Upper lobe of left lung (tissue), 6 donors: ENCODE data around the gene SMYD3. TPM values are rescaled to one million over a fixed set of nuclear protein-coding genes. Genes with fewer than 3 reads are reported as not detected.

Source experiments
- ATAC-seq, 2 donors: fragments of 200-7000 bp; cut with Tn5 transposase; one replicate each; pipeline ENCODE4 v1.9.1; 2022; ENCODE audit warnings: mild to moderate bottlenecking in 2 of 2, moderate library complexity in 2 of 2; ENCODE audit not compliant: low FRiP score in 2 of 2
- DNase-seq, 2 donors: peaks; one replicate each; pipeline ENCODE4 v3.0.0-alpha.2; 2019 to 2020
- H3K27ac ChIP-seq, 4 donors: fragments of 200-600 bp; sonication (generic); one replicate each; pipeline ENCODE4 v1.5.1; 2016 to 2019
- H3K27me3 ChIP-seq, 4 donors: fragments of 200-600 bp; sonication (generic); one replicate each; pipeline ENCODE4 v1.5.1; 2017 to 2019
- H3K36me3 ChIP-seq, 4 donors: fragments of 200-600 bp; sonication (generic); one replicate each; pipeline ENCODE4 v1.5.1; 2016 to 2019
- H3K4me1 ChIP-seq, 4 donors: fragments of 200-600 bp; sonication (generic); one replicate each; pipeline ENCODE4 v1.5.1; 2018 to 2019
- H3K4me3 ChIP-seq, 4 donors: fragments of 200-600 bp; sonication (generic); one replicate each; pipeline ENCODE4 v1.5.1; 2017 to 2019; ENCODE audit warnings: mild to moderate bottlenecking in 2 of 4, moderate library complexity in 1 of 4
- H3K9me3 ChIP-seq, 4 donors: fragments of 200-600 bp; sonication (generic); one replicate each; pipeline ENCODE4 v1.5.1; 2018 to 2019
- EP300 ChIP-seq, 4 donors: sonication (generic); formaldehyde crosslinking; IDR thresholded peaks; one replicate each; pipeline ENCODE4 v1.5.1; 2017; ENCODE audit warnings: antibody characterized with exemption in 4 of 4, control low read depth in 2 of 4
- POLR2A ChIP-seq, 4 donors: fragments of 450-650 bp; IDR thresholded peaks; one replicate each; pipeline ENCODE4 v1.5.1; 2016 to 2017; ENCODE audit warnings: antibody characterized with exemption in 4 of 4, mild to moderate bottlenecking in 2 of 4
- POLR2AphosphoS5 ChIP-seq, 2 donors: sonication (generic); formaldehyde crosslinking; IDR thresholded peaks; one replicate each; pipeline ENCODE4 v1.5.1; 2017; ENCODE audit warnings: antibody characterized with exemption in 2 of 2
- WGBS, 2 donors: methylation state at CpG; one replicate each; pipeline ENCODE4 v1.1.5; 2017 to 2018; 5-methylcytosine and 5-hydroxymethylcytosine counted together
- total RNA-seq, 6 donors: library from RNA; depleted of rRNA in 4 of 6; stranded (reverse); fragments of >200 nt in 4 of 6; gene quantifications; one replicate each; pipeline versions ENCODE4 v1.1.0 to v1.2.1, GENCODE V29; 2016 to 2021
- TF ChIP-seq, protein P1 (sequence below), 6 experiments: fragments of 450-650 bp in 4 of 6; fragments of 200-600 bp in 2 of 6; sonication (generic) in 2 of 6; IDR thresholded peaks; one replicate each; pipeline ENCODE4 v1.5.1; 2016 to 2019; ENCODE audit warnings: antibody characterized with exemption in 6 of 6
- donor health status: DM: no; HTN: no; CAD: no; lungs with moderate emphysema.
- donor health status: DM: no; HTN: yes; CAD: no; lungs with severe emphysema.

The SMYD3 gene
- total RNA-seq, 6 donors from 2014 or later = 22.7 to 109 (median 34.0) TPM

DNA sequence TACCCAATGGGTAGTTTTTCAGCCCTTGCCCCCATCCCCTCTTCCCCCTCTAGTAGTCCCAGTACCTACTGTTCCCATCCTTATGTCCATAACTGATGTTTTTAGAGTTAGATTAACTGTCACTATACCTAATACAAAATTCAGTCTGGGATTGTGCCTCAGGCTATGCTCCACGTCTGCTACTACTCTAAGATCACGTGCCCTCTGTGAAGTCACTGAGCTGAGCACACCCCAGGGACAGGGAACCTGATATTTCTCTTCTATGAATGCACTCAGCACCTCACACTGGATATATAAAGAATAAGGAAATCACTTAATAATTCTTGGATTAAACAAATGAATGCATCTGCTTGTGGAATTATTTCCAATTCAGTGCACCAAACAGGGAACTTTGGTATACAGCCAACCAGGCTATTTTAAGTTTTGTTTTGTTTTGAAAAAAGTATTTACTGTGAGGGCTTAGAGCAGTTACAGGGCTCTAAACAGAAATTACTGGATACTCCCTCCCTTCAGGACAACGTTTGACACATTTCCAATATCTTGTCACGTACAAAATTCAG lies 307.9 kb downstream of the SMYD3 start:
- Histone ChIP-seq H3K4me3 (no peak overlapping the region), H3K9me3 (no peaks in the 10 kb centered on the region), H3K27me3 (no peaks in the 10 kb centered on the region), H3K4me1 (no peaks in the 10 kb centered on the region), H3K27ac (no peak overlapping the region), H3K36me3 (no peaks in the 10 kb centered on the region)
- TF ChIP-seq EP300 (IDR thresholded peaks at IDR 0.05) (no peak), POLR2AphosphoS5 (IDR thresholded peaks at IDR 0.05) (no peak), POLR2A (IDR thresholded peaks at IDR 0.05) (no peak)
- TF ChIP-seq, protein P1, sequence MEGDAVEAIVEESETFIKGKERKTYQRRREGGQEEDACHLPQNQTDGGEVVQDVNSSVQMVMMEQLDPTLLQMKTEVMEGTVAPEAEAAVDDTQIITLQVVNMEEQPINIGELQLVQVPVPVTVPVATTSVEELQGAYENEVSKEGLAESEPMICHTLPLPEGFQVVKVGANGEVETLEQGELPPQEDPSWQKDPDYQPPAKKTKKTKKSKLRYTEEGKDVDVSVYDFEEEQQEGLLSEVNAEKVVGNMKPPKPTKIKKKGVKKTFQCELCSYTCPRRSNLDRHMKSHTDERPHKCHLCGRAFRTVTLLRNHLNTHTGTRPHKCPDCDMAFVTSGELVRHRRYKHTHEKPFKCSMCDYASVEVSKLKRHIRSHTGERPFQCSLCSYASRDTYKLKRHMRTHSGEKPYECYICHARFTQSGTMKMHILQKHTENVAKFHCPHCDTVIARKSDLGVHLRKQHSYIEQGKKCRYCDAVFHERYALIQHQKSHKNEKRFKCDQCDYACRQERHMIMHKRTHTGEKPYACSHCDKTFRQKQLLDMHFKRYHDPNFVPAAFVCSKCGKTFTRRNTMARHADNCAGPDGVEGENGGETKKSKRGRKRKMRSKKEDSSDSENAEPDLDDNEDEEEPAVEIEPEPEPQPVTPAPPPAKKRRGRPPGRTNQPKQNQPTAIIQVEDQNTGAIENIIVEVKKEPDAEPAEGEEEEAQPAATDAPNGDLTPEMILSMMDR (IDR thresholded peaks at IDR 0.05) = no peak
- no peak for ATAC-seq
- no peak for DNase-seq
- WGBS, 2 donors = 69 to 82% methylated on average over 4 of the region's 4 CpGs

DNA sequence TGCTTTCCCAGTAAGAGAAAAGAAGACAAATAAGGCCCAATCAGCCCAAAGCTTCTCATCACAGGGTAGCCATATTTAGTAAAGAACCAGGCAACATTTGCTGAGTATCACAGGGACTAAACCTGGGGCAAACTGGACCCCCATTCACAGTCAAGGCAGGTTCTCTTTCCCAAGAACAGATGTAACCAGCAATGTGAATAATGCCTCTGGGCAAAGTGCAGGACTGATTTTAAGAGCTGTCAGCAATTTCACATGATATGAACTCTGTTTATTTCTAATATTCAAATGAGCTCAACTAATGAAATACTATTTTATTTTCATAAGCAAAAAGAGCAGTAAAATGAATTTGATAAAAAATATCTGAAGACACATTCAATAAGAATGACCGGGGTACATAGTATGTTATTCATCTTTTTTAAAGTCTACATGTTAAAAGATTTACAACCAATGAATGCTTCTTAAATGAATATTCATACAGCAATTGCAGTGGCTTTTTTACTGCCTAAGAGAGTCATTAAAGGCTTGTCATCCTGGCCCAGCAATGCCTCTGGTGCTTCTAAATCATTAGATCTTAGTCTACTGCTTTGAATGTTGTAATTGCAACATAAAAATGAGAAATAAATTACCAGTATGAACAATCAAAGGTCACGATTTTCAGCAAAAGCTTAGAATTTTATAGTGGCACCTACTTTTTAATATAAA lies 308.8 kb downstream of the SMYD3 start:
- DNase-seq = no peak
- no peaks in the 10 kb centered on the region for H3K9me3 ChIP-seq
- no peaks in the 10 kb centered on the region for H3K4me1 ChIP-seq
- no peak overlapping the region for H3K27ac ChIP-seq
- H3K4me3 ChIP-seq = no peak overlapping the region
- no peak for TF ChIP-seq POLR2A (IDR thresholded peaks at IDR 0.05)
- TF ChIP-seq, protein P1 (IDR thresholded peaks at IDR 0.05) = no peak
- TF ChIP-seq EP300 (IDR thresholded peaks at IDR 0.05) = no peak
- TF ChIP-seq POLR2AphosphoS5 (IDR thresholded peaks at IDR 0.05) = no peak
- WGBS, 2 donors = 87 to 90% methylated on average over 2 of the region's 2 CpGs
- no peaks in the 10 kb centered on the region for H3K27me3 ChIP-seq
- ATAC-seq = no peak
- no peaks in the 10 kb centered on the region for H3K36me3 ChIP-seq

DNA sequence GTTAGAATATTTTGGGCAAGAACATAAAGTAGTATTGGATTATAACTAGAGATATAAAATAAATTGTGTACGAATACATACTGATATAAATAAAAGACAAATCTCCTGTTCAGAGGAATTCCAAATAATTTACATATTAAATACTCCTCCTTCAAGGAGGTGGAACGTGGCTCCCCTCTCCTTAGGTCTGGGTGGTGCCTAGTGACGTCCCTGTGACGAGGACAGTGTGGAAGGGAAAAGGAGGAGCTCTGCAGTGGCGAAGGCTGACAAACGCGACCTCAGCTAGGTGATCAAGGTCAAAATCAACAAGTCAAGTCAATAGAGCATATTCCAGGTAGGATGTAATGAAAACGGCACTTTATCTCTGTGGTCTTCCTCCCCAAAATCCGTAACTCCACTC lies 310.0 kb downstream of the SMYD3 start:
- H3K4me1 ChIP-seq = no peaks in the 10 kb centered on the region
- no peak overlapping the region for H3K4me3 ChIP-seq
- H3K27me3 ChIP-seq = no peaks in the 10 kb centered on the region
- ATAC-seq (no peak), DNase-seq (no peak)
- WGBS, 2 donors = 91 to 92% methylated on average over 9 of the region's 9 CpGs
- no peak overlapping the region for H3K27ac ChIP-seq
- TF ChIP-seq, protein P1 (IDR thresholded peaks at IDR 0.05) = no peak
- TF ChIP-seq POLR2AphosphoS5 (IDR thresholded peaks at IDR 0.05) (no peak), EP300 (IDR thresholded peaks at IDR 0.05) (no peak), POLR2A (IDR thresholded peaks at IDR 0.05) (no peak)
- H3K36me3 ChIP-seq = no peaks in the 10 kb centered on the region
- H3K9me3 ChIP-seq = no peaks in the 10 kb centered on the region

DNA sequence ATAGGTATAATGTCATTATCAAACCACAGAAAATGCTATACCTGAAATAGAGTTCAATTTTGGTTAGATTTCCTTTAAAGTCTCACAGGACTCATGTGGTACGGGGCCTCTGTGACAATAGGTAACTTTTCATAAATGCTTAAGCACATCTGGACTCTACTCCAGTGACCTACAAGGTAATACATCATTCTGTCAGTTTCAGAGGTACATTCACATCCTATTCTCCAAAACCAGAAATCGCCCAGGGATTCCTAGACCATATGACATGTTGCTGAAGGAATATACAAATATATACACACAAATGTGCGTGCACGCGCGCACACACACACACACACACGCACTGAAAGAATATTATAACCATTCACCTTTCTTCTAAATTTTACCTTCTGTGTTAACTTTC lies 311.8 kb downstream of the SMYD3 start:
- H3K27me3 ChIP-seq = no peaks in the 10 kb centered on the region
- no peaks in the 10 kb centered on the region for H3K9me3 ChIP-seq
- 83 to 89% methylated on average over 7 of the region's 7 CpGs for WGBS, 2 donors
- H3K36me3 ChIP-seq = no peaks in the 10 kb centered on the region
- no peaks in the 10 kb centered on the region for H3K4me1 ChIP-seq
- ATAC-seq (no peak), DNase-seq (no peak)
- no peak overlapping the region for H3K4me3 ChIP-seq
- TF ChIP-seq POLR2A (IDR thresholded peaks at IDR 0.05) = no peak
- TF ChIP-seq POLR2AphosphoS5 (IDR thresholded peaks at IDR 0.05) = no peak
- TF ChIP-seq, protein P1 (IDR thresholded peaks at IDR 0.05) = no peak
- TF ChIP-seq EP300 (IDR thresholded peaks at IDR 0.05) = no peak
- no peak overlapping the region for H3K27ac ChIP-seq

DNA sequence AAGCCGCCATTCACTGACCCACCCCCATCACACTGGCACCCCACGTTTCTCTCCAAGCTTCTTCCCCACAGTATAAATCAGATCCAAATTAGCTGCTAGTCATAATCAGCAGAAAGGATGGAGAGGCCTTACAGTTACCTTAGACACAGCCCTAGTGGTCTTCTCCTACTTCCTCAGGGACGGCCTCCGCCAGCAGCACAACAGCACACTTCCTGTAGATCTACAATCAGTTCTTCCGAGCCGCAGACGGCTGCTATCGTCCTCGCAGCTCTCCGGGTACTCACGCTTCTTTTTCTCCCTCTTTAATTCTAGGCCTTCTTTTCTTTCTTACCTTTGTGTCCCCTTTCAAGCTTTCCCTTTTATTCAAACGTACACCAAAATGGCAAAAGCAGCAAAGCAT lies 313.5 kb downstream of the SMYD3 start:
- TF ChIP-seq, protein P1 (IDR thresholded peaks at IDR 0.05) = no peak
- TF ChIP-seq POLR2AphosphoS5 (IDR thresholded peaks at IDR 0.05) (no peak), EP300 (IDR thresholded peaks at IDR 0.05) (no peak), POLR2A (IDR thresholded peaks at IDR 0.05) (no peak)
- no peaks in the 10 kb centered on the region for H3K9me3 ChIP-seq
- no peaks in the 10 kb centered on the region for H3K4me1 ChIP-seq
- ATAC-seq = no peak
- no peak overlapping the region for H3K27ac ChIP-seq
- no peak for DNase-seq
- WGBS, 2 donors = 97% methylated on average over 12 of the region's 12 CpGs
- H3K27me3 ChIP-seq = no peaks in the 10 kb centered on the region
- H3K36me3 ChIP-seq = no peaks in the 10 kb centered on the region
- no peak overlapping the region for H3K4me3 ChIP-seq
